Right lung (tissue), 5 donors: ENCODE results near the gene DFFB. TPM values are rescaled to one million over a fixed set of nuclear protein-coding genes. Genes with fewer than 3 reads are reported as not detected.

Source experiments
- DNase-seq, 2 donors: peaks; one replicate each; pipeline ENCODE4 v3.0.0-alpha.2; 2013
- polyA plus RNA-seq, 5 donors: library from polyadenylated mRNA; unstranded; fragments of 120-200 nt; gene quantifications; one replicate each; pipeline versions ENCODE4 v1.2.1 to v1.2.3, GENCODE V29; 2013; ENCODE audit warnings: inconsistent platforms in 1 of 5, low replicate concordance in 1 of 5; ENCODE audit not compliant: insufficient read length in 5 of 5, insufficient read depth in 1 of 5

DFFB gene
- polyA plus RNA-seq, 5 donors: 9.3 to 12.2 (median 10.8) TPM

DNA sequence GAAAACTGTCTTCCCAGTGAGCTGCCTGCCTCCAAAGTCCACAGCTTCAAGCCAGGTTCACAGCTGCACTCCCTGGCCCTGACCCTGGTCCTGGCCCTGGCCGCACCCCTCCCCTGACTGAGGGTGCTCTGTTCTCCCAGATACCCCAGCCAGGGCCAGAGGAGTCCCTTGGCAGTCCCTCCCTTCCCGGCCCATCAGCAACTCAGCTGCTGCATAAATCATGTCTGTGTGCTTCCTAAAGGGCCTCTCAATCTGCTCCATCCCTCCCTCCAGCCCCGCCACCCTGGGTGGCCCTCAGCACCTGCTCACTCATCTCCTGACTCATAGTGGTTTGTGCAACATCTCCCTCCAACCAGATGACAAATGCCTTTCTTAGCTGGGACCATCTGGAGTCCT is 67.5 kb downstream of the DFFB start:
- DNase-seq: no peak

DNA sequence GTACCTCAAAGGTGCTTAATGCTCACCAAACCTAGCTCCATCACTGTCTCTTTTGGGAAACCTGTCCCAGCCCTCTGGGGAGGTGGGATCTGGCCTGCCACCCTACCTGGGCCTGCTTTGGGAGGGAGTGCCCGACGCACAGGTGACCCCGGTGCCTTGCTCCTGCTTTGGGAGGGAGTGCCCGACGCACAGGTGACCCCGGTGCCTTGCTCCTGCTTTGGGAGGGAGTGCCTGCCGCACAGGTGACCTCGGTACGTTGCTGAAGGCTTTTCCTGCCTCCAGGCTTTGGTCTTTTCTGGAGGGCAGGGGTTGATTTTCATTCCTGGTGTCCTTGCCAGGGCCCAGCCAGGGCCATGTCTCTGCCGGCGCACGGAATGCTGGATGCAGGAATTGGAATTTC is 68.0 kb downstream of the DFFB start:
- no peak for DNase-seq

DNA sequence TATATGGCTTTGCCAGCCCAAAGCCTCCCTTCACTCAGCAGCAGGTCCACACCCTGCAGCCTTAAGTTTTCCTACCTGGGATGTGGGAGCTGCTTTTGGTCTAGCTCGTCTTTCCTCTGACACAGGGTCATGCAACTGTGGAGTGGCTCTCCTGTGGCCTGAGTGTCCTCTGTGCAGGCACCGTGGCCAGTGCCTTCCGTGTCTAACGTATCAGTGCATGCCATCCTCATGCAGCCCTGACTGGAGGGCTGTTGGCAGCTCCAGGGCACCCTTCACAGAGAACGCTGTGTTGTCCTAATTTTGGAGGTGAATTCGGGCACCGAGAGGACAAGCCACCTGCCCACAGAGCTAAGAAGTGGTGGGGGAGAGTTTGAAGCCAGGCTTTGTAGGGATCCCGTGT is 68.5 kb downstream of the DFFB start:
- no peak for DNase-seq

DNA sequence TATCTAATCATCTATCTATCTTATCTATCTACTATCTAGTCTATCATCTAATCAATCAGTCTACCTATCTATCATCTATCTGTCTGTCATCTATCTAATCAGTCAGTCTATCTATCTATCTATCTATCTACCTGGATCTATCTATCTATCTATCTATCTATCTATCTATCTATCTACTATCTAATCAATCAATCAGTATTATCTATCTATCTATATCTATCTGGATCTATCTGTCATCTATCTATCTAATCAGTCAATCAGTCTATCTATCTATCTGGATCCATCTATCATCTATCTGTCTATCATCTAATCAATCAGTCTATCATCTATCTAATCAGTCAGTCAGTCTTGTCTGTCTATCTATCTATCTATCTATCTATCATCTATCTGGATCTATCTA is 69.7 kb downstream of the DFFB start:
- no peak for DNase-seq

DNA sequence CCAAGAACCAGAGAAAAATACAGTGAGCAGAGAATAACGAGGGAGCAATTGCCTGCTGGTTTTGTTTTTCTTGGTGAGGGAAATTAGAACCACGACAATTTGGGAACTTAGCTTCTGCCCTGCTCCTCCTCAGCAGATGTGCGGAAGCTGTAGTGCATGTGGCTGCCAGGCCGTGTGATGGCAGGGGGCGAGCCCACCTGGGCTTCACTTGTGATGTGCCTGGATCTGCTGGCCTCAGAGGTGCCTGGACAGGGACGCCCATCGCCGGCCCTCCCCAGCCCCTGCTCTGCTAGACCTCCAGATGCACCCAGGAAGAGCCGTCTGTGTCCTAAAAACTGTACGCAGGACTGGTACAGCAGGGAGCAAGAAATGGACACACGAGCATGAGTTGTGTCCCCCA is 71.3 kb downstream of the DFFB start:
- DNase-seq: no peak

DNA sequence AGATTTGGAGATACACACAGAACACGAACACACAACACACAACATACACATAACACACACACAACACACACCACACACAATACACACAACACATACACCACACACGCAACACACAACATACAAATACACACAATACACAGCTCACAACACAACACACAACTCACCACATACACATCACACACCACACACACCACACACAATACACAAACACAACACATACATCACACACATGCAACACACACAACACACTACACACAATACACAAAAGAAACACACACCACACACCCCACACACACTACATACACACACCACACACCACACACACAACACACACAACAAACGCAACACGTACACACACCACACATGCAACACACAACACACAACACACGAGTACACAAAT is 71.8 kb downstream of the DFFB start:
- DNase-seq: no peak

DNA sequence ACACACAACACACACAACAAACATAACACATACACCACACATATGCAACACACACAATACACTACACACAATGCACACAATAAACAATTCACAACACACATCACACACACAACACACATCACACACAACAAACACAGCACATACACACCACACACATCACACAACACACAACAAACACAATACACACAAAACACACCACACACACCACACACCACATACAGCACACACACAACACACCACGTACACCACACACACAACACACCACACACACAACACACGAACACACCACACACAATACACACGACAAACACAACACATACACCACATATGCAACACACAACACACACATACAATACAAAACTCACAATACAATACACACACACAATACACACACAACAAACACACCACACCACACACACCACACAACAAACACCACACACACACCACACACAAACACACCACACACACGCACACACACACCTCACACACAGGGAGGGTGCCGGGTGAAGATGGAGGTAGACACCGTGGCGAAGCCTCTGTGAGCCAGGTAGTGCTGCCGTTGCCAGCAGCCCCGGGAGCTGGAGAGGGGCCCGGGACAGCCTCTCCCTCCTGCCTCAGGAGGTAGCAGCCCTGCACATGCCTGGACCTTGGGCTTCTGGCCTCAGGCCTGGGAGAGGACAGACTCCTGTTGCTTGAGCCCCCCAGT is 73.2 kb downstream of the DFFB start:
- no peak for DNase-seq

DNA sequence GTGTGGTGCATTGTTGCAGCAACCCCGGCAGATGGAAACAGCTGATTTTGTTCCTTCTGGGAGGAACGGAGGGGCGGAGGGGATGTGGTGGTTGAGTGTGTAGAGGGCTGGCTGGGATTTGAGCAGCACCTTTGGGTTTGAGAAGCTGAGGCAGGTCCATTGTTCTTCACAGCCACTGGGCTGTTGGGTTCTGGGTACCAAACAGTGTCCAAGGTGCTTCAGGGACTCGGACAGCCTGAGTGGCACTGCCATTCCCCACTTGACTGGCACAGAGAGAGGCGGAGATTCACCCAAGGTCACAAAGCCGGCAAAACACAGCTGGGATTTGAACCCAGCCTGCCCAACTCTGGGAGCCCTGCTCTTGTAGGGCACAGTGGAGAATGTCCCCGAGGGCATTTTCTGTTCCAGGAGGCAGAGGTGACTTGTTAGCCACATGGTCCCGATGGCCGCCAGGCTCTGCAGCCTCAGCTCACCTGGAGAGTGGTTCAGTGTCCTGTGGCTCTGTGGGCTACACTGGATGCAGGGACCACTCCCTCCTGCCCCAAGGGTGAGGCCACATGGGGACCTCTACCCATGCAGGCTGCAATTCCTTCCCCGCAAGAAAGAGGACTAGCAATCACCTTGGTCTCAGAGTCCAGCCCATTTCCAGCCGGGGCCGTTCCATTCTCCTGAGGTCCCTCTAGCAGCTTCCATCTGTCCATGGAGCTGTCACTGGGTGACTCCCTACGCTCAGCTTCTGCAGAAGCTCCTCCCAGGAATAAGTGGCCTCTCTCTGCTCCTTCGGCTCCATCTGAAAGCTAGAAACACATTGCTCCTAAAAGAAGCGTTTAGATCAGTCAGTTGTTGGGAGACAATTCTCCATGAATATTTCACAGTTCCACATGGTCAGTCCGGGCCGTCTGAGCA is 74.0 kb downstream of the DFFB start:
- no peak for DNase-seq

DNA sequence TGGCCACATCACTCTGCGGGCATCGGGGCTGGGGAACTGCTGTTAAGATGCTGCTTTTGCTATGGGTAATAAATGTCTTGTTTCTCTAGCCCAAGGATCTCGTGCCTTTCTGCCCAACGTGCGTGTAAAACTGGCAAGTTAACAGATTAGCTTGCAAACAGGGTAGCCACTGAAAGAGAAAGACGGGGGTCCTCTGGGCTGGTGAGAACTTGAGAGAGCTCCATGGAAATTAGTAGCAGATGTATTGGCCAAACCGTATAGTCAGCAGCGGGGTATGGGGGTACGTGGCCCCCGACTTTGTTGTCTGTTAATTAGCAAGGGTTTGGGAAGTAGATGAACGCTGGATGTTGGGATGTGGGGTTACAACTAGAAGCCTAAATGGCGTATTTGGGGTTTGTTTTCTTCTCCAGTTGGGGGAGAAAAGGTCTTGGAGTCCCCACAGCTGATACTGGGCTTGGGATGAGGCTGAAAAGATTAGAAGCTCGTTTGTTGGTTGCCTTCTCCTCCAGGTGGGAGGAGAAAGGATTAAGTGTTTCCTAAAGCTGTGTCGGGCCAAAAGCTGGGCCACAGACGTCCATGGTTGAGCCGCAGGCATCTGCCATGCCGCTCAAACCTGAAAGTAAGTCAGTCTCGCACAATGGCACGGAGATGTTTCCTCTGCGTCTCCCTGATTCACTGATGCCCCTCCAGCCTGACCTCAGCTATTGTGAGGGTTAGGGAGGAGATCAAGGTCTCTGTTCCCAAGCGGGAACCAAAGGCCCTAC is 75.1 kb downstream of the DFFB start:
- DNase-seq: no peak

Other genes starting within 250 kb of the DFFB start
- 10 to 100 TPM; 36.1 to 64.5 (median 50.8) TPM for gene MEGF6, start 246.0 kb upstream of the DFFB start, polyA plus RNA-seq
- 10 to 100 TPM; 26.3 to 34.9 (median 30.0) TPM for gene TPRG1L, start 232.5 kb upstream of the DFFB start, polyA plus RNA-seq
- gene WRAP73, start 207.4 kb upstream of the DFFB start, polyA plus RNA-seq: 10 to 100 TPM; 14.0 to 20.1 (median 15.9) TPM
- gene TP73, start 205.0 kb upstream of the DFFB start, polyA plus RNA-seq: 1 to 10 TPM; 1.5 to 3.3 (median 2.1) TPM
- gene CCDC27, start 105.0 kb upstream of the DFFB start, polyA plus RNA-seq: under 1 TPM; 0.10 to 0.21 (median 0.19) TPM
- 1 to 10 TPM; 2.8 to 9.1 (median 4.6) TPM for gene SMIM1, start 84.7 kb upstream of the DFFB start, polyA plus RNA-seq
- 10 to 100 TPM; 45.8 to 60.0 (median 54.2) TPM for gene LRRC47, start 61.0 kb upstream of the DFFB start, polyA plus RNA-seq
- 10 to 100 TPM; 27.1 to 35.9 (median 28.1) TPM for gene CEP104, start 265 bp upstream of the DFFB start, polyA plus RNA-seq
- gene C1orf174, start 42.8 kb downstream of the DFFB start, polyA plus RNA-seq: 10 to 100 TPM; 21.6 to 28.1 (median 23.5) TPM